CD4-positive, CD25-positive, alpha-beta regulatory T cell (primary cell): ENCODE measurements around the gene FNDC1. TPM values are rescaled to one million over a fixed set of nuclear protein-coding genes. Genes with fewer than 3 reads are reported as not detected.

Experiments used
- ATAC-seq, 2 donors: fragments of 150-1000 bp; cut with Tn5 transposase; one replicate each; pipeline ENCODE4 v1.10.0; 2021; ENCODE audit warnings: low read depth in 2 of 2, moderate number of reproducible peaks in 2 of 2, moderate library complexity in 1 of 2
- DNase-seq, 3 donors: peaks; one replicate each; pipeline versions ENCODE4 v3.0.0 to v3.0.0-alpha.2; 2012 to 2022; ENCODE audit warnings: mixed read lengths in 1 of 3
- H3K27ac ChIP-seq: one replicate; pipeline ENCODE4 v1.7.0; 2013; ENCODE audit warnings: mild to moderate bottlenecking, low read length; ENCODE audit not compliant: insufficient read depth, poor library complexity, severe bottlenecking
- H3K27me3 ChIP-seq: one replicate; pipeline ENCODE4 v1.7.0; 2013; ENCODE audit warnings: low read length; ENCODE audit not compliant: control insufficient read depth, insufficient read depth
- H3K36me3 ChIP-seq: one replicate; pipeline ENCODE4 v1.7.0; 2013; ENCODE audit warnings: mild to moderate bottlenecking, low read length, moderate library complexity; ENCODE audit not compliant: control insufficient read depth, insufficient read depth
- H3K4me1 ChIP-seq: 2 replicates; pipeline ENCODE4 v1.7.0; 2013; ENCODE audit warnings: mild to moderate bottlenecking, low read length; ENCODE audit not compliant: insufficient read depth, control insufficient read depth, poor library complexity, severe bottlenecking
- H3K4me3 ChIP-seq: one replicate; pipeline ENCODE4 v1.7.0; 2013; ENCODE audit warnings: low read depth, mild to moderate bottlenecking, low read length, moderate library complexity
- H3K9me3 ChIP-seq, 2 experiments: 1 replicate in 1 of 2; 2 replicates in 1 of 2; pipeline ENCODE4 v1.7.0; 2013; ENCODE audit warnings: low read length in 2 of 2, mild to moderate bottlenecking in 1 of 2, moderate library complexity in 1 of 2; ENCODE audit not compliant: control insufficient read depth in 2 of 2
- H3K27ac Mint-ChIP-seq, 3 donors: one replicate each; pipeline ENCODE4 v1.8.0; 2020 to 2022; ENCODE audit warnings: mild to moderate bottlenecking in 3 of 3, mixed read lengths in 3 of 3, moderate library complexity in 2 of 3
- H3K27me3 Mint-ChIP-seq: one replicate; pipeline ENCODE4 v1.8.0; 2022; ENCODE audit warnings: mild to moderate bottlenecking, mixed read lengths
- H3K36me3 Mint-ChIP-seq: one replicate; pipeline ENCODE4 v1.8.0; 2020; ENCODE audit warnings: mixed read lengths
- H3K4me1 Mint-ChIP-seq, 4 donors: one replicate each; pipeline ENCODE4 v1.8.0; 2020 to 2022; ENCODE audit warnings: mixed read lengths in 4 of 4, mild to moderate bottlenecking in 1 of 4
- H3K4me3 Mint-ChIP-seq, 4 donors: one replicate each; pipeline ENCODE4 v1.8.0; 2020 to 2022; ENCODE audit warnings: mild to moderate bottlenecking in 4 of 4, mixed read lengths in 4 of 4, moderate library complexity in 3 of 4
- H3K9me3 Mint-ChIP-seq, 7 donors: one replicate each; pipeline ENCODE4 v1.8.0; 2020 to 2022; ENCODE audit warnings: mixed read lengths in 7 of 7, mild to moderate bottlenecking in 3 of 7, moderate library complexity in 2 of 7
- polyA plus RNA-seq, 4 donors: library from polyadenylated mRNA; unstranded; fragments of 300-500 nt; fragmentation: Illumina TruSeq; gene quantifications; one replicate each; pipeline ENCODE4 v1.2.3, GENCODE V29; 2021
- total RNA-seq: library from RNA; stranded (reverse); gene quantifications from one replicate; pipeline ENCODE4 v1.2.3, GENCODE V29; 2022

The FNDC1 gene
- total and polyA plus RNA-seq, 5 donors from 2014 or later: 0.17 TPM; not detected in 4

GRCh38 chr6:159174263-159174969, 5.2 kb downstream of the FNDC1 start:
- ATAC-seq (peak; percentile 75 to 81), DNase-seq (peak; percentile 35 to 79 (median 57))
- peak overlapping the region in 2 of 4 donors; percentile 0 to 17 for H3K4me3 Mint-ChIP-seq
- H3K27me3 ChIP-seq: peaks cover 41% of the 10 kb centered on the region
- no peaks in the 10 kb centered on the region for H3K36me3 Mint-ChIP-seq
- H3K27me3 Mint-ChIP-seq: peaks cover 66% of the 10 kb centered on the region
- peak overlapping the region; percentile 53 for H3K4me3 ChIP-seq
- no peaks in the 10 kb centered on the region for H3K36me3 ChIP-seq
- H3K4me1 Mint-ChIP-seq: peaks cover 0 to 15% (median 7%) of the 10 kb centered on the region in 4 donors
- no peak overlapping the region for H3K27ac Mint-ChIP-seq
- H3K9me3 Mint-ChIP-seq: no peaks in the 10 kb centered on the region
- no peaks in the 10 kb centered on the region for H3K9me3 ChIP-seq
- no peak overlapping the region for H3K27ac ChIP-seq
- peaks cover 9% of the 10 kb centered on the region for H3K4me1 ChIP-seq

GRCh38 chr6:159176913-159177312, 7.7 kb downstream of the FNDC1 start:
- Mint-ChIP-seq H3K36me3 (no peaks in the 10 kb centered on the region), H3K9me3 (no peaks in the 10 kb centered on the region)

GRCh38 chr6:159178847-159179246, 9.6 kb downstream of the FNDC1 start:
- no peaks in the 10 kb centered on the region for H3K9me3 ChIP-seq
- H3K27me3 ChIP-seq: peaks cover 7% of the 10 kb centered on the region
- H3K4me1 ChIP-seq: peaks cover 17% of the 10 kb centered on the region
- Mint-ChIP-seq H3K27ac (no peak overlapping the region), H3K36me3 (no peaks in the 10 kb centered on the region), H3K27me3 (peaks cover 31% of the 10 kb centered on the region), H3K4me3 (no peak overlapping the region), H3K4me1 (peaks cover 10 to 23% (median 19%) of the 10 kb centered on the region in 4 donors), H3K9me3 (no peaks in the 10 kb centered on the region)
- DNase-seq (no peak), ATAC-seq (no peak)
- no peaks in the 10 kb centered on the region for H3K36me3 ChIP-seq
- H3K4me3 ChIP-seq: no peak overlapping the region
- H3K27ac ChIP-seq: no peak overlapping the region

More at GRCh38 chr6:159176913-159177312, 7.7 kb downstream of the FNDC1 start:
- Mint-ChIP-seq H3K27me3 (peaks cover 48% of the 10 kb centered on the region), H3K4me3 (no peak overlapping the region), H3K27ac (no peak overlapping the region), H3K4me1 (peaks cover 8 to 16% (median 13%) of the 10 kb centered on the region in 4 donors)
- H3K36me3 ChIP-seq: no peaks in the 10 kb centered on the region
- no peak for DNase-seq
- no peak overlapping the region for H3K27ac ChIP-seq
- H3K4me3 ChIP-seq: no peak overlapping the region
- H3K27me3 ChIP-seq: peaks cover 24% of the 10 kb centered on the region
- H3K9me3 ChIP-seq: no peaks in the 10 kb centered on the region
- ATAC-seq: no peak
- H3K4me1 ChIP-seq: peaks cover 11% of the 10 kb centered on the region

GRCh38 chr6:159180001-159180400, 10.8 kb downstream of the FNDC1 start:
- Mint-ChIP-seq H3K27ac (no peak overlapping the region), H3K4me3 (no peak overlapping the region), H3K36me3 (no peaks in the 10 kb centered on the region), H3K9me3 (no peaks in the 10 kb centered on the region), H3K27me3 (peaks cover 20% of the 10 kb centered on the region), H3K4me1 (peaks cover 10 to 18% (median 15%) of the 10 kb centered on the region in 4 donors)
- DNase-seq: no peak
- Histone ChIP-seq H3K27me3 (no peaks in the 10 kb centered on the region), H3K36me3 (no peaks in the 10 kb centered on the region), H3K4me3 (no peak overlapping the region), H3K27ac (no peak overlapping the region), H3K4me1 (peaks cover 13% of the 10 kb centered on the region), H3K9me3 (no peaks in the 10 kb centered on the region)
- no peak for ATAC-seq

- H3K27ac Mint-ChIP-seq: peak overlapping the region in 2 of 3 donors; percentile 49 to 95
- peak; percentile 64 to 81 for ATAC-seq
Observed at GRCh38 chr6:159181914-159182313, 12.7 kb downstream of the FNDC1 start.

GRCh38 chr6:159184559-159184958, 15.4 kb downstream of the FNDC1 start:
- Histone ChIP-seq H3K9me3 (peaks cover 6% of the 10 kb centered on the region in 2 experiments), H3K4me3 (no peak overlapping the region), H3K27me3 (no peaks in the 10 kb centered on the region), H3K36me3 (no peaks in the 10 kb centered on the region), H3K4me1 (peaks cover 13% of the 10 kb centered on the region), H3K27ac (no peak overlapping the region)
- Mint-ChIP-seq H3K27ac (no peak overlapping the region), H3K27me3 (peaks cover 8% of the 10 kb centered on the region), H3K4me3 (no peak overlapping the region), H3K9me3 (peaks cover 0 to 5% (median 1%) of the 10 kb centered on the region in 7 donors), H3K4me1 (peaks cover 10 to 17% (median 14%) of the 10 kb centered on the region in 4 donors), H3K36me3 (no peaks in the 10 kb centered on the region)
- ATAC-seq (no peak), DNase-seq (no peak)

More at GRCh38 chr6:159181914-159182313, 12.7 kb downstream of the FNDC1 start:
- Histone ChIP-seq H3K4me1 (peaks cover 13% of the 10 kb centered on the region), H3K27ac (no peak overlapping the region), H3K36me3 (no peaks in the 10 kb centered on the region), H3K27me3 (no peaks in the 10 kb centered on the region), H3K4me3 (peak overlapping the region; percentile 42), H3K9me3 (peaks cover 6% of the 10 kb centered on the region in 2 experiments)
- Mint-ChIP-seq H3K27me3 (peaks cover 8% of the 10 kb centered on the region), H3K4me1 (peaks cover 10 to 18% (median 15%) of the 10 kb centered on the region in 4 donors), H3K36me3 (no peaks in the 10 kb centered on the region), H3K4me3 (peak overlapping the region in 1 of 4 donors; percentile 5), H3K9me3 (peaks cover 0 to 5% (median 0%) of the 10 kb centered on the region in 7 donors)
- DNase-seq: peak in 1 of 3 donors; percentile 87

GRCh38 chr6:159190460-159190859, 21.3 kb downstream of the FNDC1 start:
- ATAC-seq: no peak
- Histone ChIP-seq H3K4me3 (no peak overlapping the region), H3K27ac (no peak overlapping the region), H3K4me1 (no peaks in the 10 kb centered on the region), H3K36me3 (no peaks in the 10 kb centered on the region), H3K9me3 (peaks cover 4 to 5% of the 10 kb centered on the region in 2 experiments), H3K27me3 (no peaks in the 10 kb centered on the region)
- no peak overlapping the region for H3K27ac Mint-ChIP-seq
- peak in 1 of 3 donors; percentile 33 for DNase-seq
- H3K4me1 Mint-ChIP-seq: peaks cover 0 to 4% (median 0%) of the 10 kb centered on the region in 4 donors
- H3K36me3 Mint-ChIP-seq: no peaks in the 10 kb centered on the region
- H3K4me3 Mint-ChIP-seq: no peak overlapping the region
- H3K27me3 Mint-ChIP-seq: peaks cover 25% of the 10 kb centered on the region
- H3K9me3 Mint-ChIP-seq: peaks cover 0 to 6% (median 2%) of the 10 kb centered on the region in 7 donors
